Breast epithelium (tissue), 3 donors: ENCODE data around the gene KCNC1.

Source experiments
- POLR2AphosphoS5 ChIP-seq, 3 donors: sonication (generic); formaldehyde crosslinking; IDR thresholded peaks; one replicate each; pipeline ENCODE4 v1.6.1; 2017; ENCODE audit warnings: antibody characterized with exemption in 3 of 3
- TF ChIP-seq, protein P1 (sequence below), 3 donors: fragments of 450-650 bp; IDR thresholded peaks; one replicate each; pipeline ENCODE4 v1.5.1; 2016 to 2017; ENCODE audit warnings: antibody characterized with exemption in 3 of 3, mild to moderate bottlenecking in 3 of 3, moderate library complexity in 3 of 3

DNA sequence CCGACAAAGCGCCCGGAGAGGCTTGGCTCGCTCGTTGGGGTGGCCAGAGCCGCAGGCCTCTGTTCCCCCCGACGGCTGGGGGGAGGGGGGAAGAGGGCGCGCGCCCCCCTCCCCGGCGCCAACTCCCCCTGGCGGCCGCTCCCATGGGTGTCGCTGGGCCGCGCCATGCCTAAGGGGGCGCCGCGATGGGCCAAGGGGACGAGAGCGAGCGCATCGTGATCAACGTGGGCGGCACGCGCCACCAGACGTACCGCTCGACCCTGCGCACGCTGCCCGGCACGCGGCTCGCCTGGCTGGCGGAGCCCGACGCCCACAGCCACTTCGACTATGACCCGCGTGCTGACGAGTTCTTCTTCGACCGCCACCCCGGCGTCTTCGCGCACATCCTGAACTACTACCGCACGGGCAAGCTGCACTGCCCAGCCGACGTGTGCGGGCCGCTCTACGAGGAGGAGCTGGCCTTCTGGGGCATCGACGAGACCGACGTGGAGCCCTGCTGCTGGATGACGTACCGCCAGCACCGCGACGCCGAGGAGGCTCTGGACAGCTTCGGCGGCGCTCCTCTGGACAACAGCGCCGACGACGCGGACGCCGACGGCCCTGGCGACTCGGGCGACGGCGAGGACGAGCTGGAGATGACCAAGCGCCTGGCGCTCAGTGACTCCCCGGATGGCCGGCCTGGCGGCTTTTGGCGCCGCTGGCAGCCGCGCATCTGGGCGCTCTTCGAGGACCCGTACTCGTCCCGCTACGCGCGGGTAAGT is 1.4 kb downstream of the KCNC1 start:
- TF ChIP-seq, protein P1, sequence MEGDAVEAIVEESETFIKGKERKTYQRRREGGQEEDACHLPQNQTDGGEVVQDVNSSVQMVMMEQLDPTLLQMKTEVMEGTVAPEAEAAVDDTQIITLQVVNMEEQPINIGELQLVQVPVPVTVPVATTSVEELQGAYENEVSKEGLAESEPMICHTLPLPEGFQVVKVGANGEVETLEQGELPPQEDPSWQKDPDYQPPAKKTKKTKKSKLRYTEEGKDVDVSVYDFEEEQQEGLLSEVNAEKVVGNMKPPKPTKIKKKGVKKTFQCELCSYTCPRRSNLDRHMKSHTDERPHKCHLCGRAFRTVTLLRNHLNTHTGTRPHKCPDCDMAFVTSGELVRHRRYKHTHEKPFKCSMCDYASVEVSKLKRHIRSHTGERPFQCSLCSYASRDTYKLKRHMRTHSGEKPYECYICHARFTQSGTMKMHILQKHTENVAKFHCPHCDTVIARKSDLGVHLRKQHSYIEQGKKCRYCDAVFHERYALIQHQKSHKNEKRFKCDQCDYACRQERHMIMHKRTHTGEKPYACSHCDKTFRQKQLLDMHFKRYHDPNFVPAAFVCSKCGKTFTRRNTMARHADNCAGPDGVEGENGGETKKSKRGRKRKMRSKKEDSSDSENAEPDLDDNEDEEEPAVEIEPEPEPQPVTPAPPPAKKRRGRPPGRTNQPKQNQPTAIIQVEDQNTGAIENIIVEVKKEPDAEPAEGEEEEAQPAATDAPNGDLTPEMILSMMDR (IDR thresholded peaks at IDR 0.05) = no peak
- no peak for TF ChIP-seq POLR2AphosphoS5 (IDR thresholded peaks at IDR 0.05)
